Measurements from ENCODE around the gene UCN2.
"Not testable (repeated sequence)": the region's sequence is repeated elsewhere in the genome, so short reads cannot be mapped to it uniquely, and the experiment has no call there.

UCN2 gene

DNA sequence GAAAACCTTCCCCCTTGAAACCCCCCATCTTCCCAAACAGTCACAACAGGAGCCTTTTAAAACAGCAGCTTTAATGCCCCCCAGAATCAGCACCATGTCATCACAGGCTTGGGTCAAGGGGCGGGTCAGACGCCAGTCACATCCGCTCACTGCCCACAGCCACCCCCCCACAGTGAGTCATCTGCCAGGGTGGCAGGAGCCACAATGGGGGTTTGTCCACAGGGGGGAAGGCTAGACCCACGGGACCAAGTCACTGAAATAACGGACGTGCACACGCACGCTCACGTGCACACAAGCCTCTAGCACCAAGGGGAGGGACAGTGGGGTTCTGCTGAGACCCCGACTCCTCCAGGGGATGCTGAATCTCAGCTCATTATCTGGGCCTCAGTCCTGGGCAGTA lies 441 bp upstream of the UCN2 start:
- DNase-seq (ENCODE audit: low read depth in 1 of 2, low spot score in 1 of 2) = no peak

DNA sequence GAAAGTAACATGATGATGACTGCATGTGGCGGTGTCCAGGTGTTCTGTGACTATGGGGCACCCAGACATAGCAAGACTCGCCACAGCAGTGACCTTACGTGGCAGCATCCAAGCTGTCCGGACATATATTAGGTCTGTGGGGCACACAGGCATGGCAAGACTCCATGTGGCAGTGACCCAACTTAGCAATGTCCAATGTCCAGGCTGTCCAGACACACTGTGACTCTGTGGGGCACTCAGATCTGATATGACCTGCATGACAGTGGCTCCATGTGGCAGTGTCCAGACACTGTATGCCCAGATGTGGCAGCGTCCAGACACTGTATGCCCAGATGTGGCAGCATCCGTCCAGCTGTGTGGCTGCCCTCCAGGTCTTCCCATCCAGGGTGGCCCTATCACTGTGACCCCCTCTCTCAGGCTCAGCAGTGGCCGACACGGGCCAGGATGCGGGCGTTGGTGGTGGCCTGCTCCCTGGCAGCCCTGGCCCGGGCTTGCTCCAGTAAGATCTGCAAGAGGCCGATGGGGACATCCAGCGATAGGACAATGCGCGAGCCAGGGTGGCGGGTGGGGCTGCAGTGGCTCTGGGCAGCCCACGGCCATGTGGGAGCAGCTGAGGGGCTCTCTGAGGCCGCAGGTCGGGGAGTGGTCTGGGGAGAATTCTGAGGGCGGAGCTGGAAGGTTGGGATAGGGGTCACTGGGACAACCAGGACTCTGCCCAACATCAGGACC lies 1.1 kb downstream of the UCN2 start:
- DNase-seq (ENCODE audit: low read depth in 1 of 2, low spot score in 1 of 2) = no peak

- no peak for DNase-seq (ENCODE audit: low read depth in 1 of 2, low spot score in 1 of 2)
Measured at GRCh38 chr3:48561045-48561736, 2.4 kb downstream of the UCN2 start.

- DNase-seq (ENCODE audit: low read depth in 1 of 2, low spot score in 1 of 2) = no peak
Measured at GRCh38 chr3:48560648-48561018, 2.9 kb downstream of the UCN2 start.

GRCh38 chr3:48558493-48559134 lies 5.0 kb downstream of the UCN2 start:
- DNase-seq (ENCODE audit: low read depth in 1 of 2, low spot score in 1 of 2) = no peak

- peak; percentile 97 to 98 for DNase-seq (ENCODE audit: low read depth in 1 of 2, low spot score in 1 of 2)
Measured at GRCh38 chr3:48556796-48557626, 6.6 kb downstream of the UCN2 start, which contains the start of gene PFKFB4. Gene PFKFB4 (minus strand): TSS chr3:48556803. CDS start chr3:48556777, 26 bp downstream.

DNA sequence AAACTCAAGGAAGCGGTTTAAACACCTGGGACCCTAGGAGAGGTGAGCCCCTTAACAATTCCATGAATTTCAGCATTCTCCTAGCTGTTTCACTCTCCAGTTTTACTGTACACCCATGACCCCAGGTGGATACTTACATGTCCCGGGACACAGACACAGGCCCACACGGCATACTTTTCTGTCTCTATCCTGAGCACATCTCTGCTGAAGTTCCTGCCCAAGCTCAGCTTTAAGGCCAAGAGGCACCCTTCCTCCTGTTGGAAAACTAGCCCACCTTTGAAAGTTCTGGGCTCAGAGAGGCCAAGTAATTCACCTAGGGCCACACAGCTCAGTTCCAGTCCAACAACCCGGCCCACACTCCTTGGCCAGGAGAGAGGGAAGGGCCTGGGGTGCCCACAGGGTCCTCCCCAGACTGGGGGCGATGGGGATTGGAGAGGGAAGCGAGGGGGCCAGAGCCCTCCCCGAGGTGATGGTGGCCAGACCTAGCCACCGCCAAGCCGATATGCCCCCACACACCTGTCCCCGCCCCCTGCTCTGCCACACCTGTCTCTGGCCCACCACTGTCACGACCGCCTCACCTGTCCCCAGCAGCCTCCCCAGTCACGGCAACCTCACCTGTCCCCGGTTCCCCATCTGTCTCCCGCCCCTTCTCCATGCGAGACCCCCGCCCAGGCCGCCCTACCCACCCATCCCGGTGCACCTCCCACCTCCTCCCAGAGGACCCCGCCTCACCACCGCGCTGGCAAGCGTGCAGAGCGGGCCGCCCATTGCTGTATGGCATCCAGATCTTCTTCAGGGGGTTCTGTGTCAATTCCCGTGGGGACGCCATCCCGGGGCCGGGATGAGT lies 7.4 kb downstream of the UCN2 start:
- peak in 1 of 2 donors; percentile 8 for DNase-seq (ENCODE audit: low read depth in 1 of 2, low spot score in 1 of 2)

- DNase-seq (ENCODE audit: low read depth in 1 of 2, low spot score in 1 of 2) = no peak
Measured at GRCh38 chr3:48555231-48555948, 8.2 kb downstream of the UCN2 start.

- no peak for DNase-seq (ENCODE audit: low read depth in 1 of 2, low spot score in 1 of 2)
Measured at GRCh38 chr3:48553886-48554845, 9.4 kb downstream of the UCN2 start.

GRCh38 chr3:48553361-48553760 lies 10.2 kb downstream of the UCN2 start:
- no peak for DNase-seq (ENCODE audit: low read depth in 1 of 2, low spot score in 1 of 2)

DNA sequence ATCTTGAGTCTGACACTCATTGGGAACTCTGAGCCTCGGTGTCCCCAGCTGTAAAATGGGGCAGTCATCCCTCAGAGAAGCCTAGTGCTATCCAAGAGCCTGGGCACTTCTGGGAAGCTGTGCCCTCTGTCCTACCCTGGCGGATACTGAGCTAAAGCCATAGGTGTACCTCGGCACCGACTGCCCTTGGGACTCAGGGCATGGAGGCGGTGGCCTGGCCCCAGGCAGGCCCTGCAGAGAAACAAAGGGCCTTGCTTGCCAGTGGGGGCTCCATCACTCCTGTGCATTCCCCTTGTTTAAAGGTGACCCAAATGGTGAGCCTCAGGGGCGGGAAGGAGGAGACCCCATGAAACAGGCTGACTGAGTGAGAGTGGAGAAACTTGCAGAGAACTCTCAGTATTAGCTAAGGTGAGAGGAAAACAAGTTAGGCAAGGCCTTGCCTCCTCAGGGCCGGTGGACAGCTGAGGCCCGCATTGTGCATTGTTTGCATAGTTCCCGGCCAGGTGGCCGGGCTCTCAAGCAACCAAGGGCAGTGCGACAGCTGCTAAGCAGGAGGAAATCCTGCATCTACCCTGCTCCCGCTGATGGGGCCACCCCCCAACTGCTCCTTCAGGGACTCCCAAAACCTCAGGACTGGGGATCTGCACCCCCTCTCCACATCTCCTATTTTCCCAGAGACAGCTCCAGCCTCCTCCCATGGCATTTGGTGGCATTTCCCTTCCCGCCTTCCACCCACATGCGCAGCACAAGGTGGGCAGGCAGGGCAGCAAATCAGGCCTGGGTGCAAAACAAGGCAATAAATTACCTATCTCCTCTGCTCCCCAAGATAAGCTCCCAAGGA lies 11.2 kb downstream of the UCN2 start:
- DNase-seq (ENCODE audit: low read depth in 1 of 2, low spot score in 1 of 2) = no peak

GRCh38 chr3:48551651-48552050 lies 11.9 kb downstream of the UCN2 start:
- not testable (repeated sequence) for DNase-seq (ENCODE audit: low read depth in 1 of 2, low spot score in 1 of 2)

- DNase-seq (ENCODE audit: low read depth in 1 of 2, low spot score in 1 of 2) = peak; percentile 68 to 78
Measured at GRCh38 chr3:48548729-48549705, 14.6 kb downstream of the UCN2 start.

DNA sequence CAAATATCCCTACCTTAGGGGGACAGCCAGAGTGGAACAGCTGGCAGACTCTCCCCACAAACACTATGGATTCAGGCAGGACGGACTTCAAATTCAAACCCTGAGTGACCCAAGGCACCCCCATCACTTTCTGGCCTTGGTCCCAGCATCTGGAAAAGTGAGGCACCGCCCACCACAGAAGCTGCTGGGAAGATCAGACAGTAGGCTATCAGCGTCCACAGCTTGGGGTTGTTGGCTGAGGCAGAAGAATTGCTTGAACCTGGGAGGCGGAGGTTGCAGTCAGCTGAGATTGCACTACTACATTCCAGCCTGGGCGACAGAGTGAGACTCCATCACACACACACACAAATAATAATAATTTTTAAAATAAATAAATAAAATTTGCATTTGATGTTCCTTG lies 15.5 kb downstream of the UCN2 start:
- no peak for DNase-seq (ENCODE audit: low read depth in 1 of 2, low spot score in 1 of 2)

DNA sequence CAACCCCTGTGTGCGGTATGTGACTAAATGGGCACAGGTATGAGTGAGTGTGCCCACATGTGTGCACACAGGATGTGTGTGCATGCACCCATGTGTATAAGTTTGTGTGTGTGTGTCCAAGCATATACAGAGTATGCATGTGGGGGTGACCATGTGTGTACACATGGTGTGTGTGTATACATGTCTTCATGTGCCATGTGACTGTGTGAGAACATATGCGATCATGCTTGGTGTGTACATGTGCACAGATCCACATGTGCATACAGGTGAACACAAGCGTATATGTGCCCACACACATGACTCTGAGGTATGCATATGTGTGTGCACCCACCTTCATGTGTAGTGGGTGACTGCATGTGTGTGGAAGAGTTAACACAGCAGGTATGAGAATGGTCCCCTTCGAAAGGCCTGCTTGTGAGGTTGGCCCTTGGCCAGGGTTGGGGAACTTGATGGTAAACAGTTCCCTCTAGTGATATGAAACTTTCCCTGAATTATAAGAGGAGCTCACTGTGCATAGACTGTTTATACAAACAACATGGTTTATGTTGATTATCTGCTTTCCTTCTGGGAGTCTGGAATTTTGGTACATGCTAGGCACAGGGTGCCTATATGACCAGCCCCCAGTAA lies 17.3 kb downstream of the UCN2 start:
- DNase-seq (ENCODE audit: low read depth in 1 of 2, low spot score in 1 of 2) = no peak

- DNase-seq (ENCODE audit: low read depth in 1 of 2, low spot score in 1 of 2) = no peak
Measured at GRCh38 chr3:48544141-48544540, 19.4 kb downstream of the UCN2 start.
